Endothelial cell of umbilical vein (primary cell): ENCODE results near the gene XDH. TPM values are rescaled to one million over a fixed set of nuclear protein-coding genes. Genes with fewer than 3 reads are reported as not detected.

ENCODE experiments used
- BruUV-seq: library from RNA; stranded (reverse); fragments of 400-500 nt; replicated peaks from 2 replicates; lab custom pipeline; 2021; lab: Mats Ljungman, UMichigan
- CTCF ChIA-PET: fragments of 300-600, 350-600 bp; sonication (Branson Sonifier 250); formaldehyde crosslinking; loops from one replicate; lab custom pipeline; 2021; ENCODE audit warnings: antibody characterized with exemption, inconsistent platforms; lab: Charles Lee
- POLR2A ChIA-PET: fragments of 300-600, 350-600 bp; sonication (Branson Sonifier 250); formaldehyde crosslinking; loops from one replicate; lab custom pipeline; 2021; ENCODE audit warnings: antibody characterized with exemption, inconsistent platforms; lab: Charles Lee
- DNase-seq: peaks from one replicate; pipeline ENCODE4 v3.0.0-alpha.2; 2011; ENCODE audit warnings: low read depth, low spot score
- FAIRE-seq: peaks from 2 replicates; lab custom pipeline; 2011; peaks lifted over from hg19 to GRCh38; lab: Jason Lieb, UNC
- H2AFZ ChIP-seq: 2 replicates; pipeline ENCODE4 v1.6.0; 2012; ENCODE audit warnings: low read depth, low read length, control low read depth, inconsistent platforms
- H3K27ac ChIP-seq: 2 replicates; pipeline ENCODE4 v1.5.1; 2011; ENCODE audit warnings: low read depth, mild to moderate bottlenecking, control low read depth, low read length, moderate library complexity; ENCODE audit not compliant: insufficient read depth
- H3K27me3 ChIP-seq, 2 experiments: 2 replicates each; pipeline versions ENCODE4 v1.6.0 to v1.6.1; 2011; ENCODE audit warnings: low read length in 2 of 2, mixed read lengths in 1 of 2; ENCODE audit not compliant: control insufficient read depth in 2 of 2, insufficient read depth in 2 of 2
- H3K36me3 ChIP-seq, 2 experiments: 2 replicates in 1 of 2; 3 replicates in 1 of 2; pipeline ENCODE4 v1.5.1; 2011; ENCODE audit warnings: low read length in 2 of 2, mild to moderate bottlenecking in 1 of 2, moderate library complexity in 1 of 2; ENCODE audit not compliant: control insufficient read depth in 2 of 2, insufficient read depth in 2 of 2; ENCODE audit errors: extremely low read depth in 1 of 2
- H3K4me1 ChIP-seq: 3 replicates; pipeline ENCODE4 v1.5.1; 2011; ENCODE audit warnings: mild to moderate bottlenecking, low read length; ENCODE audit not compliant: control insufficient read depth, insufficient read depth; ENCODE audit errors: extremely low read depth
- H3K4me2 ChIP-seq: 2 replicates; pipeline ENCODE4 v1.6.1; 2011; ENCODE audit warnings: low read length, control low read depth, mixed read lengths; ENCODE audit not compliant: insufficient read depth
- H3K4me3 ChIP-seq, 3 experiments: fragments of 200-600 bp in 1 of 3; sonication (generic), shearing (Covaris generic) in 1 of 3; replicated peaks in 1 of 3; 2 replicates each; pipeline ENCODE4 v1.5.1; 2011 to 2016; ENCODE audit warnings: control low read depth in 3 of 3, low read length in 3 of 3, mild to moderate bottlenecking in 2 of 3, inconsistent platforms in 1 of 3, low read depth in 1 of 3, moderate library complexity in 1 of 3; ENCODE audit not compliant: insufficient read depth in 1 of 3
- H3K79me2 ChIP-seq: 2 replicates; pipeline ENCODE4 v1.6.0; 2012; ENCODE audit warnings: low read length, inconsistent platforms; ENCODE audit not compliant: control insufficient read depth, insufficient read depth
- H3K9ac ChIP-seq: replicated peaks from 2 replicates; pipeline ENCODE3; 2011; ENCODE audit warnings: low read length, control low read depth; ENCODE audit not compliant: insufficient read depth; ENCODE audit errors: extremely low read depth
- H3K9me1 ChIP-seq: replicated peaks from 3 replicates; pipeline ENCODE4 v1.6.0; 2011; ENCODE audit warnings: mild to moderate bottlenecking, low read length; ENCODE audit not compliant: control insufficient read depth, insufficient read depth; ENCODE audit errors: extremely low read depth
- H3K9me3 ChIP-seq: replicated peaks from 2 replicates; pipeline ENCODE4 v1.5.1; 2012; ENCODE audit warnings: low read length, inconsistent platforms; ENCODE audit not compliant: control insufficient read depth, insufficient read depth
- H4K20me1 ChIP-seq: replicated peaks from 2 replicates; pipeline ENCODE3; 2011; ENCODE audit warnings: mild to moderate bottlenecking, low read length; ENCODE audit not compliant: control insufficient read depth, insufficient read depth; ENCODE audit errors: extremely low read depth
- CTCF ChIP-seq, 2 donors: IDR thresholded peaks; 1 replicate in 1 of 2; 2 replicates in 1 of 2; pipeline ENCODE4 v1.5.1; 2011; ENCODE audit warnings: low read length in 2 of 2, mild to moderate bottlenecking in 2 of 2, moderate library complexity in 2 of 2, control low read depth in 1 of 2, inconsistent platforms in 1 of 2, low read depth in 1 of 2; ENCODE audit not compliant: insufficient read depth in 1 of 2; ENCODE audit errors: extremely low read depth in 1 of 2
- EZH2 ChIP-seq: IDR thresholded peaks from 2 replicates; pipeline ENCODE4 v1.6.1; 2012; ENCODE audit warnings: borderline replicate concordance, low read depth, mild to moderate bottlenecking, moderate library complexity, low read length, inconsistent platforms; ENCODE audit not compliant: severe bottlenecking
- FOS ChIP-seq: IDR thresholded peaks from 2 replicates; pipeline ENCODE4 v1.6.1; 2011; ENCODE audit warnings: mild to moderate bottlenecking, low read length, moderate library complexity, borderline replicate concordance; ENCODE audit not compliant: insufficient read depth
- JUN ChIP-seq: IDR thresholded peaks from 2 replicates; pipeline ENCODE4 v1.6.1; 2011; ENCODE audit warnings: borderline replicate concordance, low read depth; ENCODE audit not compliant: insufficient read length, insufficient read depth
- MYC ChIP-seq: IDR thresholded peaks from one replicate; pipeline ENCODE4 v1.6.1; 2011; ENCODE audit warnings: mild to moderate bottlenecking, low read depth, low read length
- POLR2A ChIP-seq: IDR thresholded peaks from 2 replicates; pipeline ENCODE4 v1.6.1; 2012; ENCODE audit warnings: low read depth, mild to moderate bottlenecking, control low read depth, low read length
- POLR2AphosphoS5 ChIP-seq: IDR thresholded peaks from 2 replicates; pipeline ENCODE4 v1.6.1; 2012; ENCODE audit warnings: low read depth, mild to moderate bottlenecking, control low read depth, low read length, moderate library complexity; ENCODE audit not compliant: insufficient read depth
- dilution Hi-C: fragments of 300-500 bp; cut with MboI; formaldehyde crosslinking; loops from one replicate; pipeline ENCODE4 v1.15.0; 2019; ENCODE audit warnings: low sequenced_read_pairs; ENCODE audit not compliant: extremely low pct_ligation_motif_present
- intact Hi-C: fragments of 100-400 bp; cut with micrococcal nuclease; formaldehyde crosslinking; loops from one replicate; pipeline ENCODE4 v1.10.0; 2022
- polyA plus RNA-seq, 4 experiments: library from polyadenylated mRNA; depleted of rRNA in 3 of 4; stranded (reverse) in 3 of 4; unstranded in 1 of 4; fragments of >200 nt; gene quantifications; 2 replicates each; pipeline versions ENCODE4 v1.2.1 to v1.2.3, GENCODE V29; 2011 to 2012; ENCODE audit warnings: missing spikeins in 1 of 4
- total RNA-seq: library from RNA; stranded (reverse); gene quantifications from 2 replicates; pipeline ENCODE4 v1.2.3, GENCODE V29; 2021
- TF ChIP-seq, protein P1 (sequence below): IDR thresholded peaks from 2 replicates; pipeline ENCODE4 v1.6.1; 2011; ENCODE audit not compliant: insufficient read depth, insufficient read length

Gene XDH
- total and polyA plus RNA-seq, 2 donors (not counting 3 experiments of a cell fraction or from before 2014, with no cell fraction given): not detected

- no peak overlapping the region for H3K27ac ChIP-seq
- TF ChIP-seq, protein P1, sequence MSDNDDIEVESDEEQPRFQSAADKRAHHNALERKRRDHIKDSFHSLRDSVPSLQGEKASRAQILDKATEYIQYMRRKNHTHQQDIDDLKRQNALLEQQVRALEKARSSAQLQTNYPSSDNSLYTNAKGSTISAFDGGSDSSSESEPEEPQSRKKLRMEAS: no peak
- TF ChIP-seq POLR2A (no peak), JUN (no peak), MYC (no peak), CTCF (IDR thresholded peaks at IDR 0.05; ENCODE audit: extremely low read depth in 1 of 2, insufficient read depth in 1 of 2, low read depth in 1 of 2, low read length in 2 of 2) (no peak), FOS (no peak), EZH2 (no peak), POLR2AphosphoS5 (no peak)
- FAIRE-seq: no peak
- dilution Hi-C loops (no loop called here), intact Hi-C loops (no loop called here)
- H3K4me2 ChIP-seq: no peak overlapping the region
- DNase-seq: no peak
- no peak overlapping the region for H3K4me3 ChIP-seq
- H3K9me1 ChIP-seq: no peaks in the 10 kb centered on the region
- H3K79me2 ChIP-seq: no peaks in the 10 kb centered on the region
- BruUV-seq: no TSS peak
- H3K9ac ChIP-seq: no peak overlapping the region
- POLR2A ChIA-PET: no interaction called here
- no peaks in the 10 kb centered on the region for H4K20me1 ChIP-seq
- CTCF ChIA-PET: no interaction called here
- no peaks in the 10 kb centered on the region for H3K4me1 ChIP-seq
- no peaks in the 10 kb centered on the region for H3K9me3 ChIP-seq
- H3K36me3 ChIP-seq: no peaks in the 10 kb centered on the region
- no peaks in the 10 kb centered on the region for H3K27me3 ChIP-seq
- H2AFZ ChIP-seq: no peak overlapping the region
These were observed 26.7 kb downstream of the XDH start for GRCh38 chr2:31387850-31388249.
